Gastroesophageal sphincter (tissue), 3 donors: ENCODE measurements around the gene SLC25A19.

Source experiments
- CTCF ChIP-seq, 4 experiments: fragments of 200-600 bp in 2 of 4; fragments of 450-650 bp in 2 of 4; sonication (generic) in 1 of 4; IDR thresholded peaks; one replicate each; pipeline ENCODE4 v1.5.1; 2017 to 2019; ENCODE audit warnings: antibody characterized with exemption in 4 of 4, mild to moderate bottlenecking in 2 of 4, moderate library complexity in 2 of 4
- POLR2A ChIP-seq, 2 donors: fragments of 450-650 bp; IDR thresholded peaks; one replicate each; pipeline ENCODE4 v1.6.1; 2017; ENCODE audit warnings: antibody characterized with exemption in 2 of 2, mild to moderate bottlenecking in 2 of 2, moderate library complexity in 1 of 2
- POLR2AphosphoS5 ChIP-seq: sonication (generic); formaldehyde crosslinking; IDR thresholded peaks from one replicate; pipeline ENCODE4 v1.6.1; 2017; ENCODE audit warnings: antibody characterized with exemption

DNA sequence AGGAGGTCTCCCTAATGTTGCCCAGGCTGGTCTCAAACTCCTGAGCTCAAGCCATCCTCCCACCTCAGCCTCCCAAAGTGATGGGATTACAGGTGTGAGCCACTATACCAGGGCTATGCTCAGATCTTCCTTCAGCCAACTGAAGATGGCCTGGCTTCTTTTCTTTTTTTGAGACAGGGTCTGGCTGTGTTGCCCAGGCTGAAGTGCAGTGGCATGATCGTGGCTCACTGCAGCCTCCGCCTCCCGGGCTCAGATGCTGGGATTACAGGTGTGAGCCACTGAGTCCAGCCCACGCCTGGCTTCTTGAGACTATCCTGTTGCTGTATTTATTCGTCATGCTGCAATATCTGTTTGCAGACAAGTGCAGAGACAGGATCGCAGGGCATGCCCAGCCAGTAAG, 4.1 kb downstream of the SLC25A19 start:
- TF ChIP-seq POLR2AphosphoS5 (no peak), CTCF (IDR thresholded peaks at IDR 0.05) (no peak), POLR2A (IDR thresholded peaks at IDR 0.05) (no peak)
